Activated CD4-positive, alpha-beta T cell treated with anti-CD3 and anti-CD28 coated beads for 1 hour (primary cell): Measurements from ENCODE around the gene RAB3D.
"Not testable (repeated sequence)": the region's sequence is repeated elsewhere in the genome, so short reads cannot be mapped to it uniquely, and the experiment has no call there.

Experiments used
- DNase-seq: peaks from one replicate; pipeline ENCODE4 v3.0.0-alpha.2; 2020

The RAB3D gene

DNA sequence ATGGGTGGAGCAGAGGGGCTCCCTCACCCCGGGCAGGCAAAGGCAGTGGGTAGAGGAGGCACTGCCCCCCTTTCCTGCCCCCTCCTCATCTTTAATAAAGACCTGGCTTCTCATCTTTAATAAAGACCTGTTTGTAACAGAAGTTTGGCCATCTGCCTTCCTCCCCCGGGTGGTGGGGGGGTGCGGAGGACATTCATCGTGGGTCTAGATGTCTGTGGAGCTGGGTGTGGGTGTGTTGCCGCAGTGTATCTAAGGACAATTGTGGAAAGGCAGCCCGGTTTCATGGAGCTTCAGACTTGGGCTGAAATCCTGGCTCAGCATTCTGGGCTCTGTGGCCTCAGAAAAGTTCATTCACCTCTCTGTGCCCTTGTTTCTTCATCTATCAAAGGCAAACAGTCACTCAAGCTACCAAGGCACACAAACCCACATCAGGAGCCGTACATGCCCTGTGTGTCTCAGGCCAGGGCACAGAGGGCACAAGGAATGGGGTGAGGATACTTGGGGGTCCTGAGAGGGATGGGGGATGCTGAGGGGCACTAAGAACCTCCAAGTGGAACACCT lies 26.2 kb upstream of the RAB3D start:
- DNase-seq: no peak

DNA sequence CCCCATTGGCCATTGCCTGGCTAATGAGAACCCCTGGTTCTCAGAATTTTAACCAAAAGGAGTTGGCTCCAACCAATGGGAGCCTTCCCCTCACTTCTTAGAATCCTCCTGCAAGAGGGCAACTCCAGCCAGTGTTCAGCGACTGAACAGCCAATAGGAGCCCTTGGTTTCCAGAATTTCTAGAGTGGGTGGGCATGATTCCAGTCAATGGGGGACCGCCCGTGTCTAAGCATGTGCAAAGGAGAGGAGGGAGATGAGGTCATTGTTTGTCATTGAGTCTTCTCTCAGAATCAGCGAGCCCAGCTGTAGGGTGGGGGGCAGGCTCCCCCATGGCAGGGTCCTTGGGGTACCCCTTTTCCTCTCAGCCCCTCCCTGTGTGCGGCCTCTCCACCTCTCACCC lies 25.5 kb upstream of the RAB3D start:
- DNase-seq: no peak

DNA sequence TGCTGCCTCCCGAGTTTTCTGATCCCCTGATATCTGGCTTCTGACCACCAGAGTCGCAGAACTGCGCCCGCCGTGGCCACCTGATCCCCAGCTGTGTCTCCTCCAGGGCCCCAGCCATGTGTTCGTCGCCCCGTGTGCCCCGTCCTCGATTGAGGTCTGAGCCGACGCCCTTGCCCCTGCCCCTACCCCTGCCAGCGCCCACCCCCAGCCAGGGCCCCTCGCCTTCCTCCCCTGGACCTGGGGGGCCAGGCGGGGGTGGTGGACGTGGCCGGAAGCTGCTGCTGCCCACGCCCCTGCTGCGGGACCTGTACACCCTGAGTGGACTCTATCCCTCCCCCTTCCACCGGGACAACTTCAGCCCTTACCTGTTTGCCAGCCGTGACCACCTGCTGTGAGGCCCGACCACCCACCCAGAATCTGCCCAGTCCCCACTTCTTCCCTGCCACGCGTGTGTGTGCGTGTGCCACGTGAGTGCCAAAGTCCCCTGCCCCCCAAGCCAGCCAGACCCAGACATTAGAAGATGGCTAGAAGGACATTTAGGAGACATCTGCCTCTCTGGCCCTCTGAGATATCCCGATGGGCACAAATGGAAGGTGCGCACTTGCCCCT lies 24.9 kb upstream of the RAB3D start:
- DNase-seq: no peak

DNA sequence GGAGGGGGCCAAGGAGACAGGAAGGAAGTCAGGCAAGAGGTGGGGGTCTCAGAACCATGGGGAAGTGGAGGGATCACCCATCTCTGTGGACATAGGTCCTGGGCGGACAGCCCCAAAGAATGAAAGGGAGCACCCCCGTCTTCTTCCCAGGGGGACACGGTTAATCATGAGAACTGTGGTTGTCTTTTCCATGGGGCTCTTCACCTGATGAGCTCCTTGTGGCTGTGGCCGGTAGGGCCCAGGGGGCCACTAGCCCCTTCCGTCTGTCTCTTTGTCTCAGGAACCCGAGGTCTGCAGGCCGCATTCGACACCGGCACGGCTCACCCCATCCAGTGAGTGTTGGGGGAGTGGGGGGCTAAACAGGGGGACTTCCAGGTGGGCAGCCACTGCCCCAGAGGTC lies 24.4 kb upstream of the RAB3D start:
- DNase-seq: no peak

DNA sequence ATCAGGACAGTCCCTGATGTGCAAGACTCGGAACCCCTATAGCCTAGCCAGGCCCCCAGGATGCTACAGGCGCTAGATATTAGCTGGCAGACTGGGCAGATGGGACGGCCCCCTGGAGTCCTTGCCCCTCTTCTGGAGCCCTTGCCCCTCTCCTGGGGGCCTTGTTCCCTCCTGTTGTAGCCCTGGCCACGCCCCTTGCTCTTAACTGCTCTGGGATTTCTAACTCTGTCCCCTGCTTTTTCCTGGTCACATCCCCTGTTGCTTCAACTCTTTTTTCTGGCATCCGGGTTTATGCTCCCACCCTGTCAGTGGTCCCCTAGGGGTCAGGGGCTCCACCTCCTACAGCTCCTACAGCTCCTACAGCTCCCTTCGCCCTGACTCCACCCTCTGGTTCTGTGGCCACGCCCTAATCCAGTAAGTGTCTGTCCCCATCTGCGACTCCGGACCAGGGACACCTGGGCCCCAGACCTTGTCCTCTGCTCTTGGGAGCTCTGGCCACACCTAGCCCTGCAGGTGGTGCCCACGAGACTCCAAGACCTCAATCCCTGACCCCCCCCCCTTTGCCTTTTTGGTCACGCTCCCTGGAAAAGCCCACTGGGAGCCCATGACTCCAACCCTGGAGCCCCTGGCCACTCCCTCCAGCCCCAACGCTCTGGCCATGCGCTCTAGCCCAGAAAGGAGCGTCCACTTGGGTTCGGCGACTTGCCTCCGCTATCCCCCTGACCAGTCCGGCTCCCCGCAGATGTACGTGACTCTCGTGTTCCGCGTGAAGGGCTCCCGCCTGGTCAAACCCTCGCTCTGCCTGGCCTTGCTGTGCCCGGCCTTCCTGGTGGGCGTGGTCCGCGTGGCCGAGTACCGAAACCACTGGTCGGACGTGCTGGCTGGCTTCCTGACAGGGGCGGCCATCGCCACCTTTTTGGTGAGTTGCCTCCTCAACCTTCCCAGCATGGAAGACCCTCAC lies 22.6 kb upstream of the RAB3D start:
- no peak for DNase-seq

DNA sequence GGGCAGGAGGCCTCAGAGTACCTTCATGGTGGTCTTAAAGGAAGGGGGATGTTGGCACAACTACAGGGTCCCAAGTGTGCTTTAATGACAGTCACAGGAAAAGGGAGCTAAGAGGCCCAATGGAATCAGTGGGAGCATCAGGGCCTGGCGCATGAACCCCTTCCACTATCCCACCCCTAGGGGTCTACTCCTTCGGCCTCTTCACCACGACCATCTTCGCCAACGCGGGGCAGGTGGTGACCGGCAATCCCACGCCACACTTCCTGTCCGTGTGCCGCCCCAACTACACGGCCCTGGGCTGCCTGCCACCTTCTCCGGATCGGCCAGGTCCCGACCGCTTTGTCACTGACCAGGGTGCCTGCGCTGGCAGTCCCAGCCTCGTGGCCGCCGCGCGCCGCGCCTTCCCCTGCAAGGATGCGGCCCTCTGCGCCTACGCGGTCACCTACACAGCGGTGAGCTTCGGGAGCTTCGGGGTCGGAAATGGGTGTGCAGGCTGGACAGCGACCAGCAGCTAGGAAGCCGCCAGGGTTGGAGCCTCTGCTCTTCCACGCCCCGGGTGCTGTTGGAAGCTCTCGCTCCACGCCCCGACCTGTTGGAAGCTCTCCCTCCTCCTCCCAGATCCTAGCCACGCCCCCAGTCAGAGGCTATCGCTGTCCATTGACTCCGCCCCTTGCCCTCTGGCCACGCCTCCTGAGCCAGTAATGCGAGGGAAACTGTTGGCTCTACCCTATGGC lies 21.7 kb upstream of the RAB3D start:
- no peak for DNase-seq

DNA sequence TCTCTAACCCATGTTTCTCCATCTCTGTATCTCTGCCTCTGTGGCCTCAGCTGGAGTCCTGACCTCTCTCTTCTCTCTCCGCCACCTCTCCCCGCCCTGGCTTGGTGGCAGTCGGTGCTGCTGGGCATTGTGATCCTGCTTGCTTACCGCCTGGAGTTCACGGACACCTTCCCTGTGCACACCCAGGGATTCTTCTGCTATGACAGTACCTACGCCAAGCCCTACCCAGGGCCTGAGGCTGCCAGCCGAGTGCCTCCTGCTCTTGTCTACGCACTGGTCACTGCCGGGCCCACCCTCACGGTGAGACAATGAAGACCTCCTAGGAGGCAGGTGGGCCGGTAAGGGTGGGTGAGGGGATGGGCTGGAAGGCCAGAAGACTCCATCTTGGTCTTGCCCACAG lies 20.0 kb upstream of the RAB3D start:
- DNase-seq: no peak

DNA sequence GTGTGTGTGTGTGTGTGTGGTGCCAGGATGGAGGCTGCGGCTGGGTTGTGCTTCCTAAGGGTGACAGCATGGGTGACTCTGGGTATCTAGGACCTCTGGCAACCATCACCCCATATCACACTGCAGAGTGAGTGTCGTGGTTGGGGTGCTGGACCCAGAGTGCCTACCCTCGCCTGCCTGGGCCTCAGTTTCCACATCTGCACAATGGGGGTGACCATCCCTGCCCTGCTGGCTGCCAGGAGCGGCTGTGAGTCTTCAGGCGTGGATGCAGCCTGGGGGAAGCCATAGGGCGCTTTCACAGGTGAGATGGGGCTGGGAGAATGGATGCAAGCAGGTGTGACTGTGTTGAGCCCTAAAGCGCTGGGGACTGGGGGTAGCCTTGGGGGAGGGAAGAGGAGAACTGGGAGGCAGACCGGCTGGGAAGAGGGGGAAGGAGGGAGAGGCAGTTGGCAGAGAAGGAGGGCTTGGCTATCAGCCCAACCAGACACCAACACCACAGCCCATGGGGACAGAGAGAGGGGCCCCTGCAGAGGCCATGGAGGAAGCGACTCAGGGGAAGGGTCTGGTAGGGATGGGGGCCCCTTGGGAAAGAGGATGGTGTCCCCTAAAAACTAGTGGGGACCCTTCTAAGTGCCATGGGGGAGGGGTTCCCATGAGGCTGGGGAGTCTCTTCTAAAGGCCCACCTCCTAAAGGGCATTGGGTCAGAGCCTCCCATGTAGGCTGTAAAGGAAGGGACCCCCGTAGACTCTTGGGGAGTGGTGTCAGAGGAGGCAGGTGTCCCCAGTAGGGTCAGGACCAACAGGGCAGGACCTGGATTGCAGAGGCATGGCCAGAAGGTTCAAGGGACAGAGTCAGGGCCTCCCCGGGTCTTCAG lies 17.5 kb upstream of the RAB3D start:
- DNase-seq: no peak

DNA sequence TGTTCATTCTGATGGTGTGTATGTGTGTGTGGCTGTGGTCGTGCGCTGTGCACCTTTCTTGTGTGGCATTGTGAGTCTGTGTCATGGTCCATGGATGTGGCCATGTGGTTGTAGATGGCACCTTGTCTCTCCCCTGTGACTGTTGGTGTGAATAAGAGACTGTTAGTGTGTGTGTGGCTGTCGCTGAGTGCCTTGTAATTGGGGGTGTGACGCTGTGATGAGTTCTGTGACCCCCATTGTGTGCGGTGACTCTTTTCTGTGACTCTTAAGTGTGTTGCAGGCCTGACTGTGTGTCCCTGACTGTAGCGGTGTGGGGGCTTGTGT lies 16.6 kb upstream of the RAB3D start:
- DNase-seq: no peak

DNA sequence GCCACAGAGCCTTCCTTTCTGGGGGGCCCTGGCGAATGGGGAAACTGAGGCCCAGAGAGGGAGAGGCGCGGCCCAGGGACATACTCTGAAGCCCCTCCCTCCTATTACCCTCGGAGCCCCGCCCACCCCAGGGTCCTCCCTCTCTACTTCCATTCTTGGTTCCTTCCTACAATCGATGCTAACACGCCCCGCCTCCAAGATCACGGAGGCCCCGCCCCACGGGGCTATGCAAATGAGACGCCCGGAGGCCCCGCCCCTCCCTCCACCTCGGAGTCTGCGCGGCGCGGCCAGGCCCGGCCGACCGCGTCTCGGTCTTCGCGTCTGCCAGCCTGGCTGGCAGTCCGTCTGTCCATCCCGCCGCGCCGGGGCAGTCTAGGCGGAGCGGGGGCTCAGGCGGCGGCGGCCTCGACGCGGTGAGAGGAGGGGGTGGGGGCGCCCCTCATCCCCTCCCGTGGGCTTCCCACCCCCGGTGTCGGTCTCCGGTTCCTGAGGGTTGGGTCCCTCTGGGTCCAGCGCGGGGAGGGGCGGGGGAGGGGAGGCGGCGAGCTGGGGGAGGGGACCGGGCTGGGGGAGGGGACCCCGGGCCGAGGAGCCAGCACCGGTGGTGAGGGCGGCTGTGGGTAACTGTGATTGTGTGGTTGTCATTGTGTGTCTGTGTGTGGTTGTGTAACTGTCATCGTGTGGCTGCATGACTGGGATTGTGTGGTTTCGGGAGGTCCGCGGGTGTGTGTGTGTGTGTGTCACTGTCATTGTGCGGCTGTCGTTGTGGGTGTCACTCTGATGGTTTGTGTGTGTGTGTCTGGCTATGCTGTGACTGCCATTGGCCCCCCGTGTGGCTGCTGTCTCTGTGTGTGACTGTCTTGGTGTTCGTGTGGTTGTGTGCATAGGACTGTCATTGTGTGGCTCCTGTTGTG lies 16.0 kb upstream of the RAB3D start, which contains the start of gene PLPPR2:
Gene PLPPR2, plus strand, starts transcription at position 273 of the 914 bp plus-strand sequence. CDS start 2,242 bp downstream, outside the sequence.
- DNase-seq: peak; percentile 74

DNA sequence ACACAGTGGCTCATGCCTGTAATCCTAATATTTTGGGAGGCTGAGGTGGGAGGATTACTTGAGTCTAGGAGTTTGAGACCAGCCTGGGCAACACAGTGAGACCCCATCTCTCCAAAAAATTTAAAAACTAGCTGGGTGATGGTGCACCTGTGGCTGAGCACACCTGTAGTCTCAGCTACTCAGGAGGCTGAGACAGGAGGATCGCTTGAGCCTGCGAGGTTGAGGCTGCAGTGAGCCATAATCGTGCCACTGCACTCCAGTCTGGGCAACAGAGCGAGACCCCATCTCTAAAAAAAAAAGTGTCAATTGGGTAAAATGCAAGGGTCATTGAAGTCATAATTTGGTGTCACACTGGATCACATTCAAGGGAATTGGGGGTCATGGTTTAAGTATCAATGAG lies 14.6 kb upstream of the RAB3D start:
- DNase-seq: not testable (repeated sequence)

DNA sequence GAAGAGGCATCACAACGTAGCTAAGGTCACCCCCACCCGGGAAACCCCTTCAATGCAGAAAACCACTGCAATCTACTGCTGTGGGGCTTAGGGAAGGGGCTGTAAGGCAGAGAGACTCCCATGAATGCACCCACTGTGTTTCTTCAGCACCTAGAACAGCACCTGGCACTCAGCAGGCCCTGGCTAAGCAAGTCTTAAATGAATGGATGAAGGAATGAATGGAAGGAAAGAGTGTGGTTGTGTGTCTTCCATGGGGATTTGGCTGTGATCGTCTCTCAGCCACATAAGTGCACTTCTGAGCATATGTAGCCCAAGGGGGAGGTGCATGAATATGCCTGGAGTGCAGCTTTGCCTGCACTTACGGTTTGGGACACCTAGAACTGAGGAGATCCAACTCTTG lies 9.7 kb upstream of the RAB3D start:
- no peak for DNase-seq

DNA sequence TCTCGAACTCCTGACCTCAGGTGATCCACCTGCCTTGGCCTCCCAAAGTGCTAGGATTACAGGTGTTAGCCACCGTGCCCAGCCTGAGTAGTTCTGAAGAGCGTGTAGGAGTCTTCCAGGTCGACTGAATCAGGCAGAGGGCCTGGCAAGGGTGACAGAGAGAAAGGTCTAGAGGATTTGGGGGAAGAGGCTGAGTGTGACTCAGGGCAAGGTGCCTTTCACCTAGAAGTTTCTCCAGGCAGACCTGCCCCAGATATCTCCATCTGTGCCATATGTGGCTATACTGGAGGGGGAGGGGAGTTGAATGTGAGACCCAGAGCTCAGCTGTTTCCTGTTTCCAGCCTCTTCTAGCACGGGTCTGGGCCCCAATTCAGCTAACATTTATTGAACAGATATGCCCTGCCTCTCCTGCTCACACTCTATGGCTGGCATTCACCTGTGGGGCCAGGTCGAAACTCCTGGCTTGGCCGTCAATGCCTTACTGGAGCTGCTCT lies 8.1 kb upstream of the RAB3D start:
- DNase-seq: no peak

DNA sequence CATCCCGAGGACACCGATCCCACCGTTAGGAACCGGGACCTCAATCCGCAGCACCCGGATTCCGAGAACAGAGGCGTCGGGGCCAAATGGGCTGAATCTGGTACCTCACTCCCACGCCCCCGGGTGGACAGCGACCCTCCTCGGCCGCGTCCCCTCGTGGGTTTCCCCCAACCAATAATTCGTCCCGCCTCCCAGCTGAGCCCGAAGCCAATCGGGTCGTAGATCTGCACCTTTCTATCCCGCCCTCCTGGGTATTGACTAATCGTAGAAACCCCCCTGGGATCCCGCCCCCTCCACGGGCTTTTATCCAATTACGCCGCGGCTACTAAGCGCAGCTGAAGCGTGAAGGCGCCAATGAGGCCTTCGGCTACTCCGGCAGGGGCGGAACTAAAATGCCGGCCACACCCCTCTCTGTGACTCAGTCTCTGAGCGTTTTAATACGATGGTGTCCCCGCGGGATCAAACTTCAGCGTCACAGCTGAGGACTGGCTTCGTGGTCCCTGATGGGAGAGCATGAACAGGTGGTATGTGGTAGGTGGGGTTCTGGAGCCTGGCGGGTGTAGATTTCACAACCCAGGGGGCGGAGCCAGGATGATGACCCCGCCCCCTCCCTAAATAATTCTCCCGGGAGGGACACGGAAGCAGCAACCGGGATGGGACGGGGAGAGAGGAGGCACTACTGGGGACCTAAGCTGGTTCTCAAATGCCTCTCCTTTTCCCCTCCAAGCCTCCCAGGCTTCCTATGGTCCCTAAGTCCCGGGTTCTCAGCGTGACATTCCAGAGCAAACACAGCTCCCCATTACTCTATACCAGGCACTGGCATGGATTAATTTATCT lies 6.9 kb upstream of the RAB3D start, which contains the start of the genes CCDC159 and TMEM205:
Gene CCDC159, plus strand, starts transcription at position 416 of the 837 bp plus-strand sequence. Its CDS starts 88 bp downstream, at position 504.
Gene TMEM205, minus strand, starts transcription at position 165 of the 837 bp plus-strand sequence. CDS start 649 bp downstream, outside the sequence.
- peak; percentile 97 for DNase-seq

DNA sequence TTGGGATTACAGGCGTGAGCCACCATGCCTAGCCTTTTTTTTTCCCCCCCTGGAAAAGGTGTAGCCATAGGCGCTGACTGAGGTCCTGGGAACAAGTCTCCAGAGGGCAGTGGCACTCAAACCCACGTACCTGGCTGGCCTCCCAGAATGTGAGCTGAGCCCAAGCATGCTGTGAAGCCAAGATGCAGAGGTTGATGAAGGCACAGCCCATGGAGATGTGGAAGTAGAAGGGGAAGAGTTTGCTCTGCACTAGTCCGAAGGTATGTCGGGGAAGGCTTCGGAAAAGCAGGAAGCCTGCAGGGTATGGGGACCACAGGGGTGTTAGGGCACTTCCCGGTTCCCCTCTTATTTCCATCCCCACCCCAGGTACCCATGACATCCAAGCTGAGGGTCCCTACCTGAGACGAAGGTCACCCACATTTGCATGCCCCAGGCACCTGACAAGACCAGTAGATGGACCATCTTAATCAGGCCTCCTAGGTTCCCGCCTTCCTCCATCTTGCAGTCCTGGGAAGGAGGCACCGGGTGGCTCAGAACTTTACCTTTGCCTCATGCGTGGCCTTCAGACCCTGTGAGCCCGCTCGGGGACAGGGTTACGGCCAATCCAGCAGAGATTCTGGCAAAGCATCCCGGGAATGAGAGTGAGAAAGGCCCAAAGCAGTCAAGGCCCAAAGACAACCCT lies 5.8 kb upstream of the RAB3D start:
- no peak for DNase-seq

DNA sequence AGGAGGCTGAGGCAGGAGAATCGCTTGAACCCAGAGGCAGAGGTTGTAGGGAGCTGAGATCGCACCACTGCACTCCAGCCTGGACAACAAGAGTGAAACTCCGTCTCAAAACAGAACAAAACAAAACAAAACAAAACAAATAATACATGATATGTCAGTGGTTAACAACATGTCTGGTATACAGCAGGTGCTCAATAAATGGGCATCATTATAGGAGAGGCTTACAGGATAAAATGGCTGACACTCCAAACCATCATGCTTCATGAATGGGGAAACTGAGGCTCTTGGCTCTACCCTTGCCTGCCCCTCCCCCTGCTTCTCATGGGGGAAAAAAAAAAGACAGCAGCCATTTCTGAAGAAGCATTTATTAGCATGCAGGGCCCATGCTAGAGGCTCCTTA lies 3.0 kb upstream of the RAB3D start:
- DNase-seq: no peak

DNA sequence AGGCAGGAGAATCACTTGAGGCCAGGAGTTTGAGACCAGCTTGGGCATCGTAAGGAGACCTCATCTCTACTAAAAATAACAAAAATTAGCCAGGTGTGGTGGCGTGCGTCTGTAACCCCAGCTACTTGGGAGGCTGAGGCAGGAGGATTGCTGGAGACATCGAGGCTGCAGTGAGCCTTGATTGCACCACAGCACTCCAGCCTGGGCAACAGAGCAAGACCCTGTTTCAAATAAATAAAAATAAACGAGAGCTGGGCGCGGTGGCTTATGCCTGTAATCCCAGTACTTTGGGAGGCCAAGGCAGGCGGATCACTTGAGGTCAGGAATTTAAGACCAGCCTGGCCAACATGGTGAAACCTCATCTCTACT lies 626 bp upstream of the RAB3D start:
- not testable (repeated sequence) for DNase-seq

DNA sequence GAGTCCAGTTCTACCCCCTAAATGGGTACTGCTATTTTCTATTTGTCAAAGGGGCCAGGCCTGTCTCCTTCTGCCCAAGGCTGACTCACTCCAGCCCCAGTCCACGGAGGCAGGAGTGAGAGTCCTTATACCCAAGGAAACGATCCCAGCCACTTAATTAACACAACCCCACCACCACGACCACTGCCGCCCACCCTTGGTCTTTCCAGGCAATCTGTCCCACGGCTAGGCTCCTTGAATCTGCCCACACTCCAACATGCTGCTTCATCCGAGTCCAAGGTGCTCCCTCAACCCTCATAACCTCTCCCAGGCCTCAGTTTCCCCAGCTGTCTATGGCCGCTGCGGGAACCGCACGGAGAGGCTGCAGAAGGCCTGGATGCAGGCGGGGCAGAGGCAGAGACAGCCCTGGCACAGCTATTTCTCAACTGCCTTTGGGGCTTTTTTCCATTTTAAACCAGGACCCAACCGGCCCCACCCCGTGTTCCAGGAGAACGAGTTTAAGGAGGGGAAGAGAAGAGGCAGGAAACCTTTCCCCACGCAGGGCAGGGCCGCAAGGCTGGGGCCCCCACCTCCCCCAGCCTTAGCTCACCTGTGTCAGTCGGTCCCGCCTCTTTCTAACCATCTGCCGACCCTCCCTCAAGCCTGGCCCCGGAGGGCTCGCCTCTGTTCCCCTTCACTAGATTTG lies 746 bp downstream of the RAB3D start:
- no peak for DNase-seq

DNA sequence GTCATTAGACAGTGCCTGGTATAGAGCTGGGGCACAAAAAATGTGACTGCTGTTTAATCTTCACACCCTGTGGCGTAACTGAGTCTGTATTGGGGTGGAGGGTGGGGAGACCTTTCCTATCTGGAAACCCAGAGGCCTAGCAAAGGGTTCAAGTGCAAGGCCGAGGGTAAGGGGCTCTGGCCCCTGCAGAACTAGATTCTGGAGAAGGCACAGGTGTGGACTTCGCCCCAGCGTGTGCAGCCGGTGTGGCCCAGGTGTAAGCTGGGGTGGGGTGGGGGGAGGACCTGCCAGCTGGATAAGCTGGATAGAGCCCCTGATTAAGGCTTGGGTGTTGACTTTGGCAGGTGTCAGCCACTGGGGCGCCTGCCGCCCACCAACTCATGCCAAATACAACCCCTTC lies 1.3 kb downstream of the RAB3D start:
- no peak for DNase-seq
